ENCODE results near the gene GNAI1.

GRCh38 chr7:80097756-80098155 lies 36.9 kb upstream of the GNAI1 start:
- TF ChIP-seq CTCF (conservative IDR thresholded peaks at IDR 0.05 in 1 of 2, IDR thresholded peaks at IDR 0.05 in 1 of 2; ENCODE audit: extremely low read depth in 1 of 2, insufficient read depth in 1 of 2, low read depth in 1 of 2, low read length in 2 of 2) (no peak), EZH2 (IDR thresholded peaks at IDR 0.05; ENCODE audit: borderline replicate concordance, low read length) (no peak)

Measured in mammary epithelial cell (primary cell).